Liver (tissue), 3 donors: ENCODE results near the gene HSPE1.

Source experiments
- GABPA ChIP-seq, 2 donors: IDR thresholded peaks in 1 of 2; conservative IDR thresholded peaks in 1 of 2; 2 replicates each; pipeline ENCODE4 v1.6.1; 2016; ENCODE audit warnings: antibody characterized with exemption in 2 of 2, mild to moderate bottlenecking in 1 of 2, moderate library complexity in 1 of 2
- JUND ChIP-seq, 2 donors: IDR thresholded peaks; 2 replicates each; pipeline ENCODE4 v1.6.1; 2016; ENCODE audit warnings: antibody characterized with exemption in 2 of 2
- RAD21 ChIP-seq, 2 donors: IDR thresholded peaks; 2 replicates each; pipeline ENCODE4 v1.6.1; 2016; ENCODE audit warnings: antibody characterized with exemption in 2 of 2, mild to moderate bottlenecking in 2 of 2
- SP1 ChIP-seq: IDR thresholded peaks from 2 replicates; pipeline ENCODE4 v1.6.1; 2018; ENCODE audit warnings: antibody characterized with exemption, mild to moderate bottlenecking
- TAF1 ChIP-seq: conservative IDR thresholded peaks from 2 replicates; pipeline ENCODE4 v1.6.1; 2016; ENCODE audit warnings: antibody characterized with exemption, mild to moderate bottlenecking
- YY1 ChIP-seq: IDR thresholded peaks from 2 replicates; pipeline ENCODE4 v1.6.1; 2016; ENCODE audit warnings: antibody characterized with exemption, mild to moderate bottlenecking
- TF ChIP-seq, protein P1 (sequence below): fragments of 150-350 bp; IDR thresholded peaks from 2 replicates; pipeline ENCODE4 v1.5.1; 2017; ENCODE audit warnings: improper control_type of control experiment, low read depth, low read length; ENCODE audit not compliant: missing input control
- TF ChIP-seq, protein P2 (sequence below): IDR thresholded peaks from 2 replicates; pipeline ENCODE4 v1.6.1; 2016; ENCODE audit warnings: antibody characterized with exemption
- TF ChIP-seq, protein P3 (sequence below): IDR thresholded peaks from 2 replicates; pipeline ENCODE4 v1.6.1; 2016; ENCODE audit warnings: antibody characterized with exemption
- donor health status: healthy.
- donor health status: healthy.

DNA sequence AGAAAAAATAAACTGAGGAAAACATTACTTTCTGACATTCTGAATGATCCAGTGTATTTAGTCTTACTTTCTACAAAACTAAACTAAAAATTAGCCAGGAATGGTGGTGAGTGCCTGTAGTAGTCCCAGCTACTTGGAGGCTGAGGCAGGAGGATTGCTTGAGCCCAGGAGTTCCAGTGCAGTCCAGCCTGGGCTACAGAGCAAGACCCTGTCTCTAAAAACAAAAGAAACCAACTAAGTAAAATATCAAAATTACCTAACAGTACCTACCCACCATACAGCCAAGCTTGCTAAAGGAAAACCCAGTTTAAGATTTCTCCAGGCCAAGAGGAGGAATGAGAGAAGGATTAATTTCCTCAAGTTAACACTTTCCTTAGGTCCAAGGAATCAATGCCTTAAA lies 3.5 kb upstream of the HSPE1 start:
- TF ChIP-seq, protein P1, sequence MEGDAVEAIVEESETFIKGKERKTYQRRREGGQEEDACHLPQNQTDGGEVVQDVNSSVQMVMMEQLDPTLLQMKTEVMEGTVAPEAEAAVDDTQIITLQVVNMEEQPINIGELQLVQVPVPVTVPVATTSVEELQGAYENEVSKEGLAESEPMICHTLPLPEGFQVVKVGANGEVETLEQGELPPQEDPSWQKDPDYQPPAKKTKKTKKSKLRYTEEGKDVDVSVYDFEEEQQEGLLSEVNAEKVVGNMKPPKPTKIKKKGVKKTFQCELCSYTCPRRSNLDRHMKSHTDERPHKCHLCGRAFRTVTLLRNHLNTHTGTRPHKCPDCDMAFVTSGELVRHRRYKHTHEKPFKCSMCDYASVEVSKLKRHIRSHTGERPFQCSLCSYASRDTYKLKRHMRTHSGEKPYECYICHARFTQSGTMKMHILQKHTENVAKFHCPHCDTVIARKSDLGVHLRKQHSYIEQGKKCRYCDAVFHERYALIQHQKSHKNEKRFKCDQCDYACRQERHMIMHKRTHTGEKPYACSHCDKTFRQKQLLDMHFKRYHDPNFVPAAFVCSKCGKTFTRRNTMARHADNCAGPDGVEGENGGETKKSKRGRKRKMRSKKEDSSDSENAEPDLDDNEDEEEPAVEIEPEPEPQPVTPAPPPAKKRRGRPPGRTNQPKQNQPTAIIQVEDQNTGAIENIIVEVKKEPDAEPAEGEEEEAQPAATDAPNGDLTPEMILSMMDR, result no peak
- no peak for TF ChIP-seq GABPA (IDR thresholded peaks at IDR 0.05 in 1 of 2, conservative IDR thresholded peaks at IDR 0.05 in 1 of 2)
- no peak for TF ChIP-seq JUND (IDR thresholded peaks at IDR 0.05)
- no peak for TF ChIP-seq SP1
- TF ChIP-seq TAF1, result no peak
- TF ChIP-seq RAD21 (IDR thresholded peaks at IDR 0.05), result no peak
- TF ChIP-seq, protein P2, sequence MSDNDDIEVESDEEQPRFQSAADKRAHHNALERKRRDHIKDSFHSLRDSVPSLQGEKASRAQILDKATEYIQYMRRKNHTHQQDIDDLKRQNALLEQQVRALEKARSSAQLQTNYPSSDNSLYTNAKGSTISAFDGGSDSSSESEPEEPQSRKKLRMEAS, result no peak
- TF ChIP-seq, protein P3, sequence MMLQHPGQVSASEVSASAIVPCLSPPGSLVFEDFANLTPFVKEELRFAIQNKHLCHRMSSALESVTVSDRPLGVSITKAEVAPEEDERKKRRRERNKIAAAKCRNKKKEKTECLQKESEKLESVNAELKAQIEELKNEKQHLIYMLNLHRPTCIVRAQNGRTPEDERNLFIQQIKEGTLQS, result no peak
- TF ChIP-seq YY1, result no peak
